ENCODE measurements around the gene PCSK5.

- no peak for TF ChIP-seq CTCF (IDR thresholded peaks at IDR 0.05; ENCODE audit: poor library complexity, severe bottlenecking)
- TF ChIP-seq POLR2AphosphoS5 (IDR thresholded peaks at IDR 0.05): no peak
- TF ChIP-seq EZH2 (IDR thresholded peaks at IDR 0.05; ENCODE audit: borderline replicate concordance, insufficient read depth, low read length, poor library complexity, severe bottlenecking): no peak
Observed at GRCh38 chr9:76086539-76086938, 196.1 kb downstream of the PCSK5 start.

Measured in neural cell (in vitro differentiated cells).